Measurements from ENCODE around the gene ZNF81.
"Not testable (repeated sequence)": the region's sequence is repeated elsewhere in the genome, so short reads cannot be mapped to it uniquely, and the experiment has no call there.

The ZNF81 gene

DNA sequence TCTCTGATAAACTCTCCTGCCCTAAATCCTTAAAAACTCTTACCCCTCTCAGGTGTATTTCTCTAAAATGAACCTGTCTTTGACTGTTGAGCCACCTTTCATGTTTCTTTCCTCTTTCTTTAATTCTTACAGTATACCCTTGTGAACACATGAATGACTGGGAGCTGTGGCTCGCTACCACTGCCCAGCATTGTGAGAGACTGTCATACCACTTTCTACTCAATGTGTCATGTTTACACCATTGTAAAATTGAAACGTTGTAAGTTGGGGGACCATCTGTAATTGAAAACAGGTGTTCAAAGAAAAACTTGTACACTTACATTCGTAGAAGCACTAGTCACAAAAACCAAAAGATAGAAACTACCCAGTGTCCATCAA is 100.2 kb downstream of the ZNF81 start:
- DNase-seq, result no peak

DNA sequence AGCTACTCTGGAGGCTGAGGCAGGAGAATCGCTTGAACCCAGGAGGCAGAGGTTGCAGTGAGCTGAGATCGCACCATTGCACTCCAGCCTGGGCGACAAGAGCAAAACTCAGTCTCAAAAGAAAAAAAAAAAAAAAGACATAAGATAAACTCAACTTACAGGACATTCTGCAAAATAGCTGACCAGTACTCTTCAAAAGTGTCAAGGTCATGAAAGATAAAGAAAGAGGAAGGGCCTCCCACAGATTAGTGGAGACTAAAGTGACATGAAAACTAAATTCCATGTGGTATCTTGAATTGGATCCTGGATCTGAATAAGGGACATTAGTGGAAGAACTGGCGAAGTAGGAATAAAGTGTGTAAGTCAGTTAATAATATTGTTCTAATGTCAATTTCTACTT is 103.7 kb downstream of the ZNF81 start:
- no peak for DNase-seq

DNA sequence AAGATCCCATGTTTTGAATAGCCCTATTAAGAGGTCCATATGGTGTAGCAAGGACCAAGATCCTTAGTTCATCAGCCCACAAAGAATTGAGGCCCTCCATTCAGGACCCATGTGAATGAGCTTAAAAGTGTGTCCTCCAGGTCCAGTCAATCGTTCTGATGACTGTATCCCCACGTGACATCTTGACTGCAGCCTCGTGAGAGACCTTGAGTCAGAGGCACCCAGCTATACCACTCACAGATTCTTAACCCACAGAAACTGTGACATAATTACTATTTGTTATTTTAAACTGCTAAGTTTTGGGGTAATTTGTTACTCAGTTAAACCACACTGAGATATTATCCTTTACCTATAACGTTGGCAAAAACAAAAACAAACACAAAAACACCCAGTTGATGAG is 104.7 kb downstream of the ZNF81 start:
- DNase-seq, result no peak

DNA sequence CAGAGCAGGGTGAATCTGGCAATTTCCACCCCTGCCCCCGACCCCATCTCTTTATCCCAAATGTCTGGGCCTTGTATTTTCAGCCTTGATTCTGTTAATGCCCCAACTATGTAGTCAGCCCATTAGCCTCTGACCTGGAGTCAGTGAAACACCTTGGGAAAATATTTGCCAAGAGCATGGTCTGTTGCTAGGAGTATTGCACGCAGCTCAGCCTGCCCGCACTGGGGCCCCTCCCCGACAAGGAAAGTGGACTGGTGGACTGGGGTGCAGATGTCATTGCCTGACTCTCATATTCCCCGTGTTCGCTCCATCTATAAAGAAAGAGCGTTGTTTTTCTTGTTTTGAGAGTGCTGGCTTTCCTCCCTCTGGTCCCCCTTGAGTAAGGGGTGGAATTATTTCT is 118.6 kb downstream of the ZNF81 start:
- DNase-seq, result not testable (repeated sequence)

DNA sequence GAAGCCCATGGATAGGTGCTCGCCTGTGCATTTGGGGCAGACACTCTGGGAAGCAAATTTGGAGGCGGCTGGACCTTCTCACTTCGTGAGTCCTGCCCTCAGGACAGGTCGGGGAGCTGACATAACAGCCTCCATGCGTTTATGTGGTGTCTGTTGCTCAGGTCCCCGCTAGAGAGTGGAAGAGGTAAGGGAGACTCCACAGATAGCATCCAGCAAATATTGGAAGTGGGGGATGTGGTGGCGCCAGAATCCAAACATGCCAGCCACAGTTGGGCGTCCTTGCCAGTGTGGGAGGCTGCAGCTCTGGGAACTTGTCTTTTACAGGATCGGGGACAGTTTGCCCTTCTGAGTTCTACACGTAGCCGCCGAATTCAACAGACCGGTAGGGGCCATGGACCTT is 119.3 kb downstream of the ZNF81 start:
- DNase-seq, result no peak

DNA sequence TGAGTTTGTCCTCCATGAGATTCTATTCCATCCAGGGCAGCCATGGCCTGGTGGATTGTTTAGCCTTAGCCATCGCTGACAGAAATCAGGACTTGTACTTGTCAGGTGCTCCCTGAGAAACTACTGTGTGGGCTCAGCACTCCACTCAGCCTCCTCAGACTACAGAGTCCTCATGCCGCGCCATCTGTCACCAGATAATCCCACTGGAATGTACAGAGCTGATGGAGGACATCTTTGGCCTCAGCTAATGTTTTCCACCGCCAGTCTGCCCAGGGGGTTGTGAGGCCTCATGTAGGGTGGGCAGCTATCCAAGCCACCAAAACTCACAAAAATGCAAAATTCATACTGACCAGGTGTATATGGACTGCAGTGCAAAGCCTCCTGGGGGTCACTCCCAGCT is 121.5 kb downstream of the ZNF81 start:
- not testable (repeated sequence) for DNase-seq

DNA sequence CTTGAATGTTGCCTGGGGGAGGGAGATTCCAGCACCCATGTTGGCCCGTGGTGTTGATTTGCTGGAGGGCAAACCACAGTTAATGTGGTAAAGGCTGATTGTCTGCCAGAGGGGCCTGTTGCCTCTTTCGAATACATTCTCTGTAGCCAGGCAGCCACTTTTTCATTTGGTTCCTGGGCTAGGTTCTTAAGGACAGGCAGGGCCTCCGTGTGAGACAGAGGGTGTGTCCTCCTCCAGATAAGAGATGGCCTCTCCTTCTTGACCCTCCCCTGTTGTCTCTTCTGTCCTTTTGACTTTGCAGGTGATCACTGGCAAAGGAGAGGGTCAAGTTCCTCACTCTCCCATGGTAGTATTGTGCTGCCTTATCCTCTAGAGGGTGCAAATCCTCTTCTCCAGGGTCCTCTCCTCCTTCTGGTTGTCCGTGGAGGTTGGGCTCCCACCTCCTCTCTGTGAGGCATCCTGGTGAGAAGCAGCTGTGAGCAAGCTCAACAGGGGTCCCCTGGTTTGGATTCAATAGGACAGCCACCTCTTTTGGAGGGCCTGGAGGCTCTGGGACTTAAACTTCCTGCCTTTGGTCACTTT is 122.2 kb downstream of the ZNF81 start:
- DNase-seq, result no peak

DNA sequence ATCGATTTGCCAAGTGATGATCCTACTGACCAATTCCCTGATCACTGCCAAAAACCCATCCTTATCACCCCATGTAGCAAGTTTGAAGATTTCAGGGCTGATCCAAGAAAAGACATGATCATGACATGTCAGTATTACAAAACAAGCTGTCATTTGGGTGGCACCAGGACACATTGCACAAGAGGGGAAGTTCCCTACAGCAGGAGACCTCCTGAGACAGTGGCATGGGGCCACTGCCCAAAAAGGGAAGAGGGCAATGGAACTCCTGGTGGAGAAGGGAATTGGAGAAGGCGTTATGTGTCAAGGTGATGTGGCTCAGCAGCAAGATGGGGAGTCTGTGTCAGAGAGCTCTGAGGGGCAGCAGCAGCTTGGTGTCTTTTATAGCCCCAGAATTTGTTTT is 123.7 kb downstream of the ZNF81 start:
- no peak for DNase-seq

DNA sequence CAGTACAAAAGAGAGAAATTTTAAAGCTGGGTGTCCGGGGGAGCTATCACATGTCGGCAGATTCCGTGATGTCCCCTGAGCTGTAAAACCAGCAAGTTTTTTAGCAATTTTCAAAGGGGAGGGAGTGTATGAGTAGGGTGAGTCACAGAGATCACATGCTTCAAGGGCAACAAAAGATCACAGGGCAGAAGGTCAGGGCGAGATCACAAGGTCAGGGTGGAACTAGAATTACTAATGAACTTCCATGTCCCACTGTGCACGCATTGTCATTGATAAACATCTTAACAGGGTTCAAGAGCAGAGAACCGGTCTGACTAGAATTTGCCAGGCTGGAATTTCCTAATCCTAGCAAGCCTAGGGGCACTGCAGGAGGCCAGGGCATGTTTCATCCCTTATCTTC is 125.1 kb downstream of the ZNF81 start:
- DNase-seq, result not testable (repeated sequence)

DNA sequence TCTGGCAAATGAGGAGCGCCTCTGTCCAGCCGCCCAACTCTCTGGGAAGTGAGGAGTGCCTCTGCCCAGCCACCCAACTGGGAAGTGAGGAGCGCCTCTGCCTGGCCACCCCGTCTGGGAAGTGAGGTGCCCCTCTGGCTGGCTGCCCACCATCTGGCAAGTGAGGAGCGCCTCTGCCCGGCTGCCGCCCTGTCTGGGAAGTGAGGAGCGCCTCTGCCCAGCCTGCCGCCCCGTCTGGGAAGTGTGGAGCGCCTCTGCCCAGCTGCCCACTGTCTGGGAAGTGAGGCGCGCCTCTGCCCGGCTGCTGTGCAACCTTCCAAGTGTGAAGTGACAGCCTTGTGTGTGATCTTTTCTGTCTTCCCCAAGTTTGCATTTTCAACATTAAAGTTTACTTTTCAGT is 128.8 kb downstream of the ZNF81 start:
- not testable (repeated sequence) for DNase-seq

Measured in NCI-H187 treated with DMSO at 0.1 percent for 48 hours (cell line).